ENCODE results near the gene CDC37L1.
"Not testable (repeated sequence)": the region's sequence is repeated elsewhere in the genome, so short reads cannot be mapped to it uniquely, and the experiment has no call there.

Gene CDC37L1
- total RNA-seq: 35.4 to 38.5 reads per million in 2 experiments

DNA sequence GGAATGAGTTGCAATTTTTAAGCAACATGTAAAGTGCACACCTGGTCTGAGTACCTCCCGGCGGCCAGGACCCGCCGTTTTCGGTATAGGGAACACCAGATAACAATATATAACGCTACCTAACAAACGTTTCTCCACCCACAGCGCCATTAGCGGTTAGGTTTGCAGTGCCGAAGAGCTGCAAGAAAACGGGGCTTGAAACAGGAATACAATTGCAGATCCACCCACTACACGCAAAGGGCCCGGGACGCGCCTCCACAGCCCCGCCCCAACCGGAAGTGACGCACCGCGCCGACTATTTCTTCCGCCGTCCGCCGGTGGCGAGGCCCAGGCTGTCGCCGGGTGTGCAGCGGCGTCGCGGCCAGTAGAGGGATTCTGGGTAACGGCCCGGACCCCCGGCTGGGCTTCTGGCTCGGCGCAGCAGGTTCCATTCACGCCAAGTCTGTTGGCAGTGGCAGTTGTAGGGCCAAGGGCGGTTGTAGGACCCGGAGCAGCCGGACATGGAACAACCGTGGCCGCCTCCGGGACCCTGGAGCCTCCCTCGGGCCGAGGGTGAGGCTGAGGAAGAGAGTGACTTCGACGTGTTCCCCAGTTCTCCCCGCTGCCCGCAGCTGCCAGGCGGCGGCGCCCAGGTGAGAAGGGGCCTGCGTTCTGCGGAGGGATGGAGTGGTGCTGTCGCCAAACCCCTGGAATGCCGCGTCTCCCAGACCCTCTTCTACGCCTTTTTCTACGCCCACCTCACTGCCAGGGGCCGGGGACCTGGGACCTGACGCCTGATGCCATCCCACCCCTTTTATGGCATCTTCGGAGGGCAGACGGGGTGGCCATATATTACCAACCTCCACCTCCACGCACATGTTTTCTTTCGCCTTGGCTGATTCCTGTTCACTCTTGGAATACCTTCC is at the start of gene CDC37L1:
Gene CDC37L1 (plus strand): TSS at position 302 of the 905 bp plus-strand sequence. CDS start 199 bp downstream, at position 501.
- DNase-seq (ENCODE audit: low read depth): peak; percentile 99

DNA sequence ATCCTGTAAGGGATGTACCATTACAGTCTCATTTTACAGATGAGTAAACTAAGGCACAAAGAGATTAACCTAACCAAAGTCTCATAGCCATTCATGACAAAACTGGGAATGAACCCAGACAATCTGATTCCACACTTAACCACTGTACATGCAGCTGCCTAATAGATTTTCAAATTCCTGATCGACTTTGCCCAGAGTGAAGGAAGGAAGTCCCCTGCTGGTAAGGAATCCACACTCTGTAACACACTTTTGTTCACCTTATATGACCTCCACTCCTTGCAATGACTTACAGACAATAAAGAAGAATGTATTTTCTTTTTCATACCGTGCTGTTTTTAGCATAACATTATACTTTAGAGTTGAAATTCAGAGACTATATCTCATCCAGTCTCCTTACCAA is 48.5 kb upstream of the CDC37L1 start:
- no peak for DNase-seq (ENCODE audit: low read depth)

DNA sequence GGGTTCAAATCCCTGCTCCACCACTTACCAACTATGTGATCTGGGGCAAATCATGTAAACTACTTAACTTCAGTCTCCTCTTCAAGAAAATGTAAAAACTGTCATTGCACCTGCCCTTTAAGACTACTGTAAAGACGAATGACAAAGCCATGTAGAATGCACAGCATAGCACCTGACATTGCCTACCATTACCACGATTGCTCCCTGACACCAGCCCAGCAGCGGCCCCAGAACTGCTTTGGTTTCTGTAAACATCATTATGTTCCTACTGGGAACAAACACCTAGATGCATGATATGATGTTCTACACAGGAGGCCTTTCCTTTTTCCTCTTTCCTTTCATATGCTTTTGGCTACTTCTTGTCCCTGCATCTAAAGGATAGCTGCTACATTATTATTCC is 40.4 kb upstream of the CDC37L1 start:
- DNase-seq (ENCODE audit: low read depth): no peak

DNA sequence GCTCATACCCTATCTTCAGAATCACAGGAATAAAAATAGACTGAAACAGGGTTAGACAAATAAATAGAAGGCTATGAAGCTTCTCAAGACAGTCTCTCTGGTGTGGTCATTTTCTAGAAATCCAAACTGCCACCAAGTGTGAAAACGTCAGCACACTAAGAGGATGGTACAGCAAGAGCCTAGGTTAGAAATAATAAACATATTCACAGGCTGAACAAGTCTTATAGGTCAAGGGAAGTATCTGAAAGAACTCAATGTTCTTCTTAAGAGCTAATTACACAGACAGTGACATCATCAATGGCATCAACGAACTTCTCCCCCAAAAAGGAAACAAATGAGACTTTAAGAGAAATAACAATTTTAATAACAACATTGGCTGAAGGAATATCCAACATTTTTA is 39.9 kb upstream of the CDC37L1 start:
- DNase-seq (ENCODE audit: low read depth): no peak

DNA sequence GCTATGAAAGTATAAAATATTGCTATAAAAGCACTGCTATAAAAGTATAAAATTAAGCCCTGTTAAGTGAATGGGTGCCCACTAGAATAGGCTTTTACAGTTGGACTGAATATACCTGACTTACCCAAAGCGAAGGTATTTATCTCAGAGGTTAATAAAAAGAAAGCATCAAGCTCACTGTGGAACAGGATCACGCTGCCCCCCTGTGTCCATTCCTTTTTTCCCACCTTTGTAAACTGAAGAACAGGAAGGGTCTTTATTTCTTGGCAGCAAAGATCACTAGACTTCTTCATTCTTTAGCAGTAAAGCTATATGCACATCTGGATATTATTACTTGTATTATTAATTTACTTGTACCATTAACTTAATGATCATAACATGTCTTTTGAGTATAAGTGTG is 39.3 kb upstream of the CDC37L1 start:
- peak; percentile 43 for DNase-seq (ENCODE audit: low read depth)

DNA sequence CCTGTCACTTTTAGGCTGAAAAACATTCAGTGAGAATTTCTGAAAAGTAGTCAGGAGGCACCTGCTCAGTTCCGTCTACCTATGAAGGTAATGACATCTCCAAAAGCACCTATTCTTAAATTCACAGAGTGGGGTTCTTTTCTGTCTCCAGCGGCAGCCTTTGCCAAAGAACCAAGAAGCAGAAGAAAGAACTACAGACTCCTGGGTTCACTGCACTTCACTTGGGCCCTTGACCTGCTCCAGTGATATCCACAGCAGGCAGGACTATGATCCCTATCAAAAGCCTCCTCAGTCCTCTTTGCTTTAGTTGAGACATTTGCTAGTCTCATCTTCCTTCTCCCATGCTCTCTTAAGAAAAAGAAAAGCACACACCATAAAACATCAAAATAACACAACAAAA is 37.0 kb upstream of the CDC37L1 start:
- no peak for DNase-seq (ENCODE audit: low read depth)

DNA sequence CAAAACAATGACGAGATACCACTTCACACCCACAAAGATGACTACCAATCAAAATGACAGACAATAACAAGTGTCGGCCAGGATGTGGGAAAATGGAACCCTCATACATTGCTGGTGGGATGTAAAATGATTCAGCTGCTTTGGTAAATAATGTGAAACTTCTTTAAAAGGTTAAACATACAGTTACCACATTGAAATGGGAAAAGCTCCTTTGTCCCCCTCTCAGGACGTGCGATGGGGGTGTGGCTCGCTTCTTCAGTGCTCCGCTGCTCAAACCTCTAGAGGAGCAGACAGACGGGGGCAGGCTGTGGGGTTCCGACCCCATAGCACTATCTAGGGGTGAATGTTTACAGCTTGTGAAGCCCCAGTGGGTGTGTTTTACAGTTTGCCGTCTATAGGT is 25.3 kb upstream of the CDC37L1 start:
- no peak for DNase-seq (ENCODE audit: low read depth)

DNA sequence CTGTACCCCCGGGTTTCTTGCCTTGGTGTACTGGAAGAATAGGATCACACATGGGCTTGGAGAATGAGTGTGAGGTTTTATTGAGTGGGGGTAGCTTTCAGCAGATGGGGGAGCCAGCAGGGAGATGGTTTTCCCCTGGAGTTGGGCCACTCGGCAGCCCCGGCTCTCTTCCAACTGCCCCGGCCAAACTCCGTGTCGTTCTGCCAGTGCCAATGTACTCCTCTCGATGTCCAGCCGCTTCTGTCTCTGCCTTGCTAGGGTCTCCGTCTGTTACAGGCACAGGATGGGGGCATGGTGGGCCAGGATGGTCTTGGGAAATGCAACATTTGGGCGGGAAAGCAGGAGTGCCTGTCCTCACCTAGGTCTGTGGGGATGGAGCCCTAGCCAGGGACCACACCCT is 24.8 kb upstream of the CDC37L1 start:
- DNase-seq (ENCODE audit: low read depth): no peak

DNA sequence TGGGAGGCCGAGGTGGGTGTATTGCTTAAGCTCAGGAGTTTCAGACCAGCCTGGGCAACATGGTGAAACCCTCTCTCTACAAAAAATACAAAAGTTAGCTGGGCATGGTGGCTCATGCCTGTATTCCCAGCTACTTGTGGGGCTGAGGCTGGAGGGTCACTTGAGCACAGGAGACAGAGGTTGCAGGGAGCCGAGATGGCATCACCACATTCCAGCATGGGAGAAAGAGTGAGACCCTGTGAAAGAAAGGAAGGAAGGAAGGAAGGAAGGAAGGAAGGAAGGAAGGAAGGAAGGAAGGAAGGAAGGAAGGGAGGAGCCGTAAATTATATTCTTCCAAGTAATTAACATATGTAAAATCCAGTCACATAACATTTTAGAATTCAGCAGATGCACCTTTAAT is 23.2 kb upstream of the CDC37L1 start:
- not testable (repeated sequence) for DNase-seq (ENCODE audit: low read depth)

DNA sequence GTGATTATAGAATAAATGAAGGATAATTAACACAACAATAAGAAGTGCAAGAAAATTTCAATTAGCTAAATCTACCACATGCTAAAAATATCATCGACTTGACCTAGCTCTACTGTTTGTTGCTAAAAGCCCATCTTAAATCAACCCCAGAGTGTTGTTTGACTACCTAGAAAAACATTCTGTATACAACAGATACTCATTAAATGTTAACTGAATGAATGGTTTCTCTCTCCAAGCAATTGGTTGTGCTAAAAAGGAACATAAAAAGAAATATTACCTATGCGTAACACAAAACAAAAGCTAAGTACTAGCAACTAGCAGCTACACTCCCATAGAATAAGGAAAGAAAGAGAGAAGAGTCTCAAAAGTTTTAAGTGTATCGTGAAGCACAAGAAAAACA is 22.7 kb upstream of the CDC37L1 start:
- DNase-seq (ENCODE audit: low read depth): no peak

DNA sequence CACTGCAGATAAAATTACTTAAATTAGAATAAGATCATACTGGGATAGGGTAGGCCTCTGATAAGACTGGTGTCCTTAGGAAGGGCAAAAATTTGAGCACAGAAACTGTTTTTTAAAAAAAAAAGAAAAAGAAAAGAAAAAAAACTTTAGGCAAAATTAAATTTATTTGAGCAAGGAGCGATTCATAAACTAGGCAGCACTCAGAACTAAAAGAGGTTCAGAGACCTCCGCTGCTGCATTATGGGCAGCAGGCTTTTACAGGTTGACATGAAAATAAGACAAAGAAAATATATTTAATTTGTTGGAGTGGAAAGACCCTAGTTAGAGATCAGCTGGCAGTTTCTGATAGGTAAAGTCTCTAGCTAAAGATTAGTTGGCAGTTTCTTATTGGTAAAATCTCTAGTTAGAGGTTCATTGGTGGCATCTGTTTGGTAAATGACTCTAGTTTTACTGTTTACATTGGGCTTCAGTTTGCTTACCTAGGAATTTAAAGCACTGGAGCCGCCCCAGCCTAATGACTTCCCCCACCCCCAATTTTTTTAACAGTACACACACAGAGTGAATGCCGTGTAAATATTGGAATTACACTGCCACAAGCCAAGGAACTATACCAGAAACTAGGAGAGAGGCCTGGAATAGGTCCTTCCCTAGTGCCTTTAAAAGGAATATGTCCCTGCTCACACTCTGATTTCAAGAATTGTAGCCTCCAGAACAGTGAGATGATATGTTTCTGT is 21.8 kb upstream of the CDC37L1 start:
- DNase-seq (ENCODE audit: low read depth): no peak

DNA sequence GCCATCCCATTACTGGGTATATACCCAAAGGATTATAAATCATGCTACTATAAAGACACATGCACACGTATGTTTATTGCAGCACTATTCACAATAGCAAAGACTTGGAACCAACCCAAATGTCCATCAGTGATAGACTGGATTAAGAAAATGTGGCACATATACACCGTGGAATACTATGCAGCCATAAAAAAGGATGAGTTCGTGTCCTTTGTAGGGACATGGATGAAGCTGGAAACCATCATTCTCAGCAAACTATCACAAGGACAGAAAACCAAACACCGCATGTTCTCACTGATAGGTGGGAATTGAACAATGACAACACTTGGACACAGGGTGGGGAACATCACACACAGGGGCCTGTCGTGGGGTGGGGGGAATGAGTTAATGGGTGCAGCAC is 18.7 kb upstream of the CDC37L1 start:
- DNase-seq (ENCODE audit: low read depth): not testable (repeated sequence)

DNA sequence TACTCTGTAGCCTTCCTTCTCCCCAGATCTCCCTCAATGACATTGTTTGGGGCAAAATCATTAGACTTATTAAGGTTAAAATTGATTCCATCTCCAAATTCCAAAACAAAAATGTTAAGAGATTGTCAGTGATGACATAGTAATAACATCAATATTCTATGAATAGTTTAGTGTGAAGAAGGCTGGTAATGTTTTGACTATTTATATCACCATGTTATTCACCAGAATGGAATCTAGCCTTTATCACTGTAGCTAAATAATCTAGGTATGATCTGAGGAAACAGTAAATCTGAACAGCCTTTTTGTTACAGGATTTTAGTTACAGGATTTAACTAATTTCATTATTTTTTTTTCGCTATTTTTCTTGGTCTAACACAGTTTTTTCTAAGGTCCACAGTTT is 18.2 kb upstream of the CDC37L1 start:
- DNase-seq (ENCODE audit: low read depth): no peak

DNA sequence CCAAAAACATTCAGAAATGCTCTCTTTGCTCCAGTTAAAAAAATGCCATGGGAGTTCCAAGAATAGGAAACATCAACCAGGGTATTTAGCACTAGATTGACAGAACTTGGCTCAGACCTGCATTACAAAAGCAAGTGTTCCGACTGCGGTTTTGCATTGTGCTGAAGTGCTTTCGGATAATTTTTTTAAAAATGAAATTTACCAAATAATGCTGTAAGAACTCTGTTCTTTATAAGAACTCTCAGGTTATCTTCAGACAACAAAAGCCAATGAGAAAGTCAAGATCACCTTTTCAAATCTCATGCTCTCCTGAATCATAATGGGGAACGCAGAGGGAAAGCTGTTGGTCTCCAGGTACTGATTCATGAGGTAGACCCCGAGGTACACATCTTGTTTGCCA is 17.8 kb upstream of the CDC37L1 start:
- DNase-seq (ENCODE audit: low read depth): no peak

DNA sequence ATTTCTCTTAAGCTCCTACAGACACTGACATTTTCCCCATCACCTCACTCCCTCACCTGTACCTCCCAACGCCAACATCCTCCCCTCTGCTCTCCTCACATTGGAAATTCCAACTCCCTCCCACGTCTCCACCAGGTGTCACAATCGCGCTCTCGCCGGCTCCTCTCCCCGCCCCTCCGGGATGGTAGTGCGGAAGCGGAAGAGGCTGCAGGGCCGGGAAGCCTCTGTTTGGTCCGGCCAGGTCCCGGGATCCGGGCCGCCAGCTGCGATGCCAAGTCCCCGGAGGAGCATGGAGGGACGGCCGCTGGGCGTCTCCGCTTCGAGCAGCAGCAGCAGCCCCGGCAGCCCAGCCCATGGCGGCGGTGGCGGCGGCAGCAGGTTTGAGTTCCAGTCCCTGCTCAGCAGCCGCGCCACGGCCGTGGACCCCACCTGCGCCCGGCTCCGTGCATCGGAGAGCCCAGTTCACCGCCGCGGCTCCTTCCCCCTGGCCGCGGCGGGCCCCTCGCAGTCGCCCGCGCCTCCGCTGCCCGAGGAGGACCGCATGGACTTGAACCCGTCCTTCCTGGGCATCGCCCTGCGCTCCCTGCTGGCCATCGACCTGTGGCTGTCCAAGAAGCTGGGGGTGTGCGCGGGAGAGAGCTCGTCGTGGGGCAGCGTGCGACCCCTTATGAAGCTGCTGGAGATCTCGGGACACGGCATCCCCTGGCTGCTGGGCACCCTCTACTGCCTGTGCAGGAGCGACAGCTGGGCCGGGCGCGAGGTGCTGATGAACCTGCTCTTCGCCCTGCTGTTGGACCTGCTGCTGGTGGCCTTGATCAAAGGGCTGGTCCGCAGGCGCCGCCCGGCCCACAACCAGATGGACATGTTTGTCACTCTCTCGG is 17.0 kb upstream of the CDC37L1 start, which contains the start of gene PLPP6:
Gene PLPP6 (plus strand): TSS at position 187 of the 881 bp plus-strand sequence. CDS start 82 bp downstream, at position 269.
- DNase-seq (ENCODE audit: low read depth): peak; percentile 75

DNA sequence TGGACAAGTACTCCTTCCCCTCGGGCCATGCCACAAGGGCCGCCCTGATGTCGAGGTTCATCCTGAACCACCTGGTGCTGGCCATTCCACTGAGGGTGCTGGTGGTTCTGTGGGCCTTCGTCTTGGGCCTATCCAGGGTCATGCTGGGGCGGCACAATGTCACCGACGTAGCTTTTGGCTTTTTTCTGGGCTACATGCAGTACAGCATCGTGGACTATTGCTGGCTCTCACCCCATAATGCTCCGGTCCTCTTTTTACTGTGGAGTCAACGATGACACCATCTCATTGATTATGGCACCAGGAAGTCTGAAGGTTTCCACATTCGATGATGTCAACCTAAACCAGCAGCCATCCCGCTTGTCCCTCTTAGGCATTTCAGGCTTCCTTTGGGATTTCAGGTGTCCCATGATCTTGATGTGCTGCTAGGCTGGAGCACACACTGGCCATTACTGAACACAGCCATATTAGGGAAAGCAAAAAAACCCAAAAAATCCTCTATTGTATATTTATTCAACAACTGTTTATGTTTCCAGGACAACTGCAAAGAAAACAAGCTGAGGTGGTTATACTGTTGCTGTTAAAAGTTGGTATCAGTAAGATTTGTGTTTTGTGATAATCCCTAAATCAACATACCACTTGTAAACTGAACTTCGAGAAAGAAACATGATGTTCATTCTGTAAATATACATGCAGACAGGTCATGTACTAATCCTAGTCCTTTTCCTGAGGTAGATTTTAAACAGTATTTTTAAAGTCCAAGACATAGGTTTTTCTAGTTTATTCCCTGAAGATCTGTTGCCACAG is 16.2 kb upstream of the CDC37L1 start:
- peak; percentile 3 for DNase-seq (ENCODE audit: low read depth)

DNA sequence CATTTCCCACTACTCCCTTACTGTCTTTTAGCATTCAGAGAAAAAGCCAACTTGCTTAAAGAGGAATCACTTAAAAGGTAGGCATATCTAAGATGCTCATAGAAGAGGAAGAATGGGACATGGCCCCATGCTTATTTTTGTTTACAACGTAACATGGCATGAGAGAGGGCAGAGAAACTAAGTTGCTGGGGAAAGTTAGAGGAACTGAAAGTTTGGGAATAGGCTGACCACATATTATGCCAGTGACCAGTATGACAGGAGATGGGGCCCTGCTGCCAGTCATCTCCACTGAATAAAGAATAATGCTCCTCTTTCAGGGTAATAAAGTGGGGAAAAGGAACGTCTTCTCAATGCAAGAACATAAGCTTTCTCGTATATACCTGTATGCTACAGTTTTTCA is 15.4 kb upstream of the CDC37L1 start:
- no peak for DNase-seq (ENCODE audit: low read depth)

DNA sequence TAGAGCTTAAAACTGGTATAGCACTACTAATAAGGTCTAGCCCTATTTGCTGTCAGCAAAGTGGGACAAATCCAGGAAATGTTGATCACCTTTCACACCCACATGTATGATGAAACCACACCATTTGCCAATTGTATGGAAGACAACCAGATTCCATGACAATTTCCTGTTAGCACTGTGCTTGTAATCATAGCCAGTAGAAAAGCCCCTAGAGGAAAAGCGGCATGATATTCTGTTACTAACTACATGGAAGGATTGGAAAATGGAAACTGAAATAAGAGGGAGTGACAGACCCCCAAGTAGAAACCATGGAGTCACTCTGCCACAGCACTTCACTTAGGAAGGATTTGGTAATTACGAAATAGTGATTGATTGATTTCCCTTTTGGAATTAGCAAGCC is 14.0 kb upstream of the CDC37L1 start:
- no peak for DNase-seq (ENCODE audit: low read depth)

DNA sequence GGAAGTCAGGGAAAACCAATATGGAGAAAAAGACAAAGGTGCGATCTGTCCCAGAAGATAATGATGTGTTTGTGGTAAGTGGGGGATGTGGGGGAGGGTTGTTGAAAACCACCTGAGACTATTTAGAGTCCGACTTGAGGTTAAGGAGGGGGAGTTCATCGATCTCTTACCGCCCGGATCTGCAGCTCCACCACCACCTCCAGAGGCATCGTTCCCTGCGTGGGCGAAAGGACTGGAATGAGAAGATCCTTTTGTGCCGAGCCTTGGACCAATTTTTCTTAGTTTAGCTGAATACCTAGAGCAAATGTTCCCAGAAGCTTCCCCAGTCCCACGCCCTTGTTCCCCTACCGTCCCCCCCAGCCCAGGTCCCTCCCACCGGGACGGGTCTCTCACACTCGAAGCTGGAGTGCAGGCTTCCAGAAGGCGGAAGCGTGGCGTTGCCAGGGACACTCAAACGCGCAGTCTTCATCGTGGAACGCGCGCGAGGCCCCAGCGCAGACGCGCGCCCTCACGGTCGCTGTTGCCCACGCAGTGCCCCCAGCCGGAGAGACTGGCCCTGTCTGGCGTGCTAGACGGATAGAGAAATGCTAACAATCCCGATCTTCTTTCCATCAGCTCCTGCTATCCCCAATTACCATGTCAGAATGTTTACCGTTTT is 13.2 kb upstream of the CDC37L1 start, which contains the start of gene SPATA6L:
Gene SPATA6L (minus strand): TSS at position 439 of the 658 bp plus-strand sequence. CDS start 230 bp downstream, at position 209.
- peak; percentile 32 for DNase-seq (ENCODE audit: low read depth)

DNA sequence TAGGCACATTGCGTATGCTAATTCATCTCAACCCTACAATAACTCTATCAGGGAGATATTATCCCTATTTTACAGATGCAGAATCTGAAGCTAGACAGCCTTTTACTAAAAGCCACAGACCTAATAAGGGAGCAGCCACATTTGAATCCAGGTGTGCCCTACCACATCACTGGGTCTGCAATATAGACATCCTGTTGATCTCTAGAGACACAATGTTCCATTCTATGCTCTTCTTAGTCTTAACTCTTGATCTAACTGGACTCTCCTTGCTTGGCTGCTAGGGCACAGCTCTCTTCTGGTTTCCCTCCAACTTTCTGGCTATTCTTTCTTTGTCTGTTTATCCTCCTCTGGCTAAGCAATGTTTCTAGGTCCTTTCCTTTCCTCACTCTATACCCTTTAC is 11.7 kb upstream of the CDC37L1 start:
- peak; percentile 10 for DNase-seq (ENCODE audit: low read depth)
